Stimulated activated CD4-positive, alpha-beta T cell treated with anti-CD3 and anti-CD28 coated beads, TNF-alpha, amount 100 ng/mL, for 24 hours (primary cell): ENCODE results near the gene CRAT.
"Not testable (repeated sequence)": the region's sequence is repeated elsewhere in the genome, so short reads cannot be mapped to it uniquely, and the experiment has no call there.

Experiments used
- DNase-seq, 3 experiments: peaks; one replicate each; pipeline ENCODE4 v3.0.0-alpha.2; 2020; ENCODE audit warnings: low read depth in 3 of 3

Gene CRAT

GRCh38 chr9:129138476-129139232, 28.1 kb upstream of the CRAT start:
- no peak for DNase-seq

- no peak for DNase-seq
These were observed 27.5 kb upstream of the CRAT start for GRCh38 chr9:129138144-129138462.

GRCh38 chr9:129137292-129138143, 26.9 kb upstream of the CRAT start:
- no peak for DNase-seq

- no peak for DNase-seq
These were observed 25.9 kb upstream of the CRAT start for GRCh38 chr9:129136446-129137035.

- no peak for DNase-seq
These were observed 24.9 kb upstream of the CRAT start for GRCh38 chr9:129135476-129135875.

GRCh38 chr9:129133082-129133481, 22.5 kb upstream of the CRAT start:
- no peak for DNase-seq

GRCh38 chr9:129131300-129132145, 20.9 kb upstream of the CRAT start:
- DNase-seq, result peak; percentile 74 to 79 (median 78)

GRCh38 chr9:129130791-129131190, 20.2 kb upstream of the CRAT start:
- no peak for DNase-seq

GRCh38 chr9:129130271-129130670, 19.7 kb upstream of the CRAT start:
- DNase-seq, result not testable (repeated sequence)

- no peak for DNase-seq
These were observed 18.1 kb upstream of the CRAT start for GRCh38 chr9:129128689-129129088.

- no peak for DNase-seq
These were observed 16.4 kb upstream of the CRAT start for GRCh38 chr9:129126749-129127618.

GRCh38 chr9:129125478-129125877, 14.9 kb upstream of the CRAT start:
- DNase-seq, result no peak

- DNase-seq, result no peak
These were observed 14.0 kb upstream of the CRAT start for GRCh38 chr9:129124506-129125069.

GRCh38 chr9:129122976-129123375, 12.4 kb upstream of the CRAT start:
- not testable (repeated sequence) for DNase-seq

GRCh38 chr9:129122133-129122532, 11.5 kb upstream of the CRAT start:
- no peak for DNase-seq

- no peak for DNase-seq
These were observed 10.9 kb upstream of the CRAT start for GRCh38 chr9:129121483-129121882.

GRCh38 chr9:129118799-129119198, 8.2 kb upstream of the CRAT start:
- DNase-seq, result no peak

- DNase-seq, result no peak
These were observed 3.2 kb upstream of the CRAT start for GRCh38 chr9:129113645-129114304.

- not testable (repeated sequence) for DNase-seq
These were observed 1.9 kb upstream of the CRAT start for GRCh38 chr9:129112526-129112925.
